Stimulated activated CD4-positive, alpha-beta T cell treated with anti-CD3 and anti-CD28 coated beads, Interleukin-12 subunit alpha, Interleukin-12 subunit beta, amount 100 ng/mL, for 24 hours (primary cell): ENCODE measurements around the gene HPD.

Experiments used
- DNase-seq, 2 experiments: peaks; one replicate each; pipeline ENCODE4 v3.0.0-alpha.2; 2020; ENCODE audit warnings: low read depth in 2 of 2

HPD gene

DNA sequence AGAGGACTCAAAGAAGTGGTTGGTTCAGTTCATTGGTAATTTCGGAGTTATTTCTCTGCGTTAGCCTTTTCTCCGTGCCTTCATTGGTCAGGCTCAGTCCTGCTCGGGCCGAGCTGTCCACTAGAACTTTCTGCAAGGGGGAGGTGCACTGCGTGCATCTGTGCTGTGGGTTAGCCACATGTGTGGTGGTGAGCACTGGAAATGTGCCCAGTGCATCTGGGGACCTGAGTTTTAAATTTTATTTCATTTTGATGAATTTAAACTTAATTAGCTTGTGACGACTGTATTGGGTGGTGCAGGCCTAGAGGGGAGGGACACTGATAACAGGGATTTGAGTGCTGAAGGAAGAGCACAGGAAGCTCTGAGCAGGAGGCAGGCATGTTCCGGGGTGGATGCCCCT, 30.4 kb downstream of the HPD start:
- no peak for DNase-seq

DNA sequence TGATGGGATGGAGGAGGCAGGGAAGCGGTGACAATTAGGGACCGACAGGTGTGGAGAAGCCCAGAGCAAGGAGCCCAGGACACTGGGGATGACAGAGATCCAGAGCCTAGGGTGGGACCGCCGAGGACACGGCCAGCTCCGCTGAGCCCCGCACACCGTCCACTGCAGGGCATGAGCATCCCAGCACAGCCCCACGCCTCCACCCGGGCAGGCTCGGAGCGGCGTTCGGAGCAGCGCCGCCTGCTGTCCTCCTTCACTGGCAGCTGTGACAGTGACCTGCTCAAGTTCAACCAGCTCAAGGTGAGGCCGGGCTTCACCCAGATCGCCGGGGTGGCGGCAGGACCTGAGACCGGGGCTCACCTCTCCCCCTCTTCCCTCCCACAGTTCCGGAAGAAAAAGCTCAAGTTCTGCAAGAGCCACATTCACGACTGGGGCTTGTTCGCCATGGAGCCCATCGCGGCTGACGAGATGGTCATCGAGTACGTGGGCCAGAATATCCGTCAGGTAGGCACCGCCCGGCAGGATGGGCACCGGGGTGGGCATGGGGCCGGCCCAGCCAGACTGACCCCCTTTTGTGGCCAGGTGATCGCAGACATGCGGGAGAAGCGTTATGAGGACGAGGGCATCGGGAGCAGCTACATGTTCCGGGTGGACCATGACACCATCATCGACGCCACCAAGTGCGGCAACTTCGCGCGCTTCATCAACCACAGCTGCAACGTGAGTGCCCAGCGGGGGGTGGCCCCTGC, 31.1 kb downstream of the HPD start:
- no peak for DNase-seq

DNA sequence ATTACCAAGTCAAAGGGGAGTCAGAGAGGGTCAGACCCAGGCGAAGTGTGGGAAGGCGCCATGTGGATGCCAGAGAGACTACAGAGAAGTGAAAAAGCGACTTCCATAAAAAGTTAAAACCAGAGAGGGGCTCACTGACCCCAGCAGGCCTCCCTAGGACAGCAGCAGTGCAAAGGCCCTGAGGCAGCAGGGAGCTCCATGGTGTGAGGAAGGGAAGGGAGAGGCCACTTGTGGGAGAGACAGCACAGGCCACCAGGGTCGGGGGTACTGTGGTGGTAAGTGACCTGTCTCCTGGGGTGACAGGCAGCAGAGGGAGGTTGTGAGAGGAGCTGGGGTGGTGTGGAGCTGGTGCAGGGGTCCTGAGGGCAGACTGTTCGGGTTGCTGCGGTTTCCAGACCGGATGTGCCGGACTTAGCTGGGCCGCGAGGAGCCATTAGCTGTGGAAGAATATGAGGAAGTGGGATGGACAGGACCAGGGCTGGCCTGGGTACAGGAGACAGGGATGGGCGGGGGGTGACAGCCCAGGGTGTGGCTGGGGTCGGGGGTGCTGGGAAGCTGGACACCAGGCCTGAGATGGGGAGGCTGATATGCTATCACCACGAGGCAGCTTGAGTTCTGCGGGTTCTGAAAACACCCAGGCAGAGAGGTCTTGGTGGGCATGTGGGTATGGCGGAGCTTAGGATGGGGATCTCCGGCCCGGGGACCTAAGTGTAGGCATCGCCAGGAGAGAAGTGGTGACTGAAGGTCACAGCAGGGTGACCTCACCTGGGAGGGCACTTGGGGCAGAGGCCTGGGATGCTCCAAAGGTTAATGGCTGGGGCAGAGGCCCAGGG, 32.1 kb downstream of the HPD start:
- no peak for DNase-seq

DNA sequence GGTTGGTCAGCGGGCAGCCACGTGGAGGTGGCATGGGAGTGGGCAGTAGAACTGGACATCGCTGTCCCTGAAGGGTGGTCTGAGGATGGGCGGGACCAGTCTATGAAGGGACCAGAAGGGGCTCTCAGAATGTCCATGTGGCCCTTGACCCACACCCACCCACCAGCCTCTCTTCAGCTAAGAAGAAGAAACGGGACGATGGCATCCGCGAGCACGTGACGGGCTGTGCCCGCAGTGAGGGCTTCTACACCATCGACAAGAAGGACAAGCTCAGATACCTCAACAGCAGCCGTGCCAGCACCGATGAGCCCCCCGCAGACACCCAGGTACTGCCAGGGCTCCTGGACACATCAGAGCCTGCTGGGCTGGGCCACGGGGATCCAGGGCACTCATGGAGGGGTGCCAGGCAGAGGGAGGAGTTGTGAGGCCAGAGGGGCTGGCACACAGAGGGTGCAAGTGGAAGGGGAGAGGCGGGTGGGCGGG, 33.6 kb downstream of the HPD start:
- no peak for DNase-seq

DNA sequence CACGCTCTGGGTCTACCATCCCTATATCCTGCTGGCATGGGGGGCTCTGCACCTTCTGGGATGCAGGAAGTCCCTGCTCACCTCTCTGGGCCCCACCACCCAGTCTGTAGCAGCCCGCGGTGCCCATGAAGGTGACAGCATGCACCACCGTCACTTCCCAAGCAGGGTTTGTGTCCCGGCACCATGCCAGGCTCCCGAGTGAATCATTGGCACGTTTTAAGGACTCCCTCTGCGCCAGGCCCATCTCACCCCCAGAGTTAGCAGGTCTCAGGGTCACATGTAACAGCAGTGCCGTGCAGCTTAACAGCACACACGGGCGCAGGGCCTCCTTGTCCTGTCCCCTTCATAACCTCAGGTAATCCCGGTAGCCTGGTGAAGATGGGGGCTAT, 34.9 kb downstream of the HPD start:
- DNase-seq: no peak

DNA sequence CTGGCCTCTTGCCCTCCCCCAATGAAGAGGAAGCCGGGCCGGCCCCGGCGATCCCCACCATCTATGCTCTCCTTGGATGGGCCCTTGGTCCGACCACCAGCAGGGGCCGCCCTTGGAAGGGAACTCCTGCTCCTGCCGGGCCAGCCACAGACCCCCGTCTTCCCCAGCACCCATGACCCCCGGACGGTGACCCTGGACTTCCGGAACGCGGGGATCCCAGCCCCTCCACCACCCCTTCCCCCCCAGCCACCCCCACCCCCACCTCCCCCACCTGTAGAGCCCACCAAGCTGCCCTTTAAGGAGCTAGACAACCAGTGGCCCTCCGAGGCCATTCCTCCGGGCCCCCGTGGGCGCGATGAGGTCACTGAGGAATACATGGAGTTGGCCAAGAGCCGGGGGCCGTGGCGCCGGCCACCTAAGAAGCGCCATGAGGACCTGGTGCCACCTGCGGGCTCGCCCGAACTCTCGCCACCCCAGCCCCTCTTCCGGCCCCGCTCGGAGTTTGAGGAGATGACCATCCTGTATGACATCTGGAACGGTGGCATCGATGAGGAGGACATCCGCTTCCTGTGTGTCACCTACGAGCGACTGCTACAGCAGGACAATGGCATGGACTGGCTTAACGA, 35.4 kb downstream of the HPD start:
- no peak for DNase-seq

DNA sequence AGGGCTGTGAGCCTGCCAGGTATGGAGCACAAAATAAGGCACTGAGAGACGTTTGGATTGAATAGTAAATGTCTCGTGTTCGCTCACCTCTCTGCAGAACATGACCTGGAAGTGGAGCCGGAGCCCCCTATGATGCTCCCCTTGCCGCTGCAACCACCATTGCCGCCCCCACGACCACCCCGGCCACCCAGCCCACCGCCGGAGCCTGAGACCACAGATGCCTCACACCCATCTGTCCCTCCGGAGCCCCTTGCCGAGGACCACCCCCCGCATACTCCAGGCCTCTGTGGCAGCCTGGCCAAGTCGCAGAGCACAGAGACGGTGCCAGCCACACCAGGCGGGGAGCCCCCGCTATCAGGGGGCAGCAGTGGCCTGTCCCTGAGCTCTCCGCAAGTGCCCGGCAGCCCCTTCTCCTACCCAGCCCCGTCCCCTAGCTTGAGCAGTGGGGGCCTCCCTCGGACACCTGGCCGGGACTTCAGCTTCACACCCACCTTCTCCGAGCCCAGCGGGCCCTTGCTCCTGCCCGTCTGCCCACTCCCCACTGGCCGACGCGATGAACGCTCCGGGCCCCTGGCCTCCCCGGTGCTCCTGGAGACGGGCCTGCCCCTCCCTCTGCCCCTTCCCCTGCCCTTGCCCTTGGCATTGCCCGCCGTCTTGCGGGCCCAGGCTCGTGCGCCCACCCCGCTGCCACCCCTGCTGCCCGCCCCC, 36.1 kb downstream of the HPD start:
- no peak for DNase-seq

DNA sequence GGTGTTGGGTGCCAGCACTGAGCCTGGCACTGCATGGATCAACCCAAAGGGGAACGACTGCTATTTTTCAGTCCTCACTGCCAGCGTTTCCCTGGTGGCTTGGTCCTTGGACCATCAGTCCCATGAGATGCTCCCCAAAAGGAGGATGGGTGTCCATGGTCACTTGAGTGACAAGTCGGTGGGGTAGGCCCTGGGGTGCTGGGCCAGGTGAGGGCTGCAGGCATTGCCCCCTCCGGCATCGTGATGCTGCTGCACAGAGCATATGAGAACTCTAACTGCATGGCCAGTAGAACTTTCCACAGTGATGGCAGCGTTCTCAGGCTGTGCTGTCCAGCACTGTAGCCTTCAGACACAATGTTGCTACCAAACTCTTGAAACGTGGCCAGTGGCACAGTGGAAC, 38.6 kb downstream of the HPD start:
- DNase-seq: no peak

DNA sequence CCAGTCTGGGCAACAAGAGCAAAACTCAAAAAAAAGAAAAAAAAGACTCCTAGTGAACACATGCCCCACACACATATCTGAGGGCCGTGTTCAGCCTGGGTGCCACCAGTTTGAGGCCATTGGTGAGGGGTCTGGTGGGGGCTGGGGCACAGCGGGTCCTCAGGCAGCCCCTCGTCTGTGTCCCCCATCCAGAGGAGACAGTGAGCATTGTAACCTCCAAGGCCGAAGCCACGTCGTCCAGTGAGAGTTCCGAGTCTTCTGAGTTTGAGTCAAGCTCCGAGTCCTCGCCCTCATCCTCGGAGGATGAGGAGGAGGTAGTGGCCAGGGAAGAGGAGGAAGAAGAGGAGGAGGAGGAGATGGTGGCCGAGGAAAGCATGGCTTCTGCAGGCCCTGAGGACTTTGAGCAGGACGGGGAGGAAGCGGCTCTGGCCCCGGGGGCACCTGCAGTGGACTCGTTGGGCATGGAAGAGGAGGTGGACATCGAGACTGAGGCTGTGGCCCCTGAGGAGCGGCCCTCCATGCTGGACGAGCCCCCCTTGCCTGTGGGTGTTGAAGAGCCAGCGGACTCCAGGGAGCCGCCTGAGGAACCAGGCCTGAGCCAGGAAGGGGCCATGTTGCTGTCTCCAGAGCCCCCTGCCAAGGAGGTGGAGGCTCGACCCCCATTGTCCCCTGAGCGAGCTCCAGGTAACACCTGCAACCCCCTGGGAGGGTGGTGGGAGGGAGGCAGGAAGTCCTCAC, 39.3 kb downstream of the HPD start:
- DNase-seq: no peak

DNA sequence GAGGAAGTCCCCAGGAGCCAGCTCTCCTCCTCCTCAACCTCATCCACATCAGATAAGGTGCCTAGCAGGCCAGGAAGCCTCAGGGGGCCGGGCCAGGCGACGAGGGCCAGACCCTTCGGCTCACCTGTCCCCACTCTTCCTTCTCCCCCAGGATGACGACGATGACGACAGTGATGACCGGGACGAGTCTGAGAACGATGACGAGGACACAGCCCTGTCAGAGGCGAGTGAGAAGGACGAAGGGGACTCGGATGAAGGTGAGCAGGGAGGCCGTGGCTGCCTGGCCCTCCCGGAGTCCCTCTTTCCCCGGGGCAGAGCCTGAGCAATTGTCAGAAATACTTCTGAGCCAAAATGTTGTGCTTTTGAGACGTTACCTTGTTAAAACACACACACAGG, 41.0 kb downstream of the HPD start:
- DNase-seq: no peak

DNA sequence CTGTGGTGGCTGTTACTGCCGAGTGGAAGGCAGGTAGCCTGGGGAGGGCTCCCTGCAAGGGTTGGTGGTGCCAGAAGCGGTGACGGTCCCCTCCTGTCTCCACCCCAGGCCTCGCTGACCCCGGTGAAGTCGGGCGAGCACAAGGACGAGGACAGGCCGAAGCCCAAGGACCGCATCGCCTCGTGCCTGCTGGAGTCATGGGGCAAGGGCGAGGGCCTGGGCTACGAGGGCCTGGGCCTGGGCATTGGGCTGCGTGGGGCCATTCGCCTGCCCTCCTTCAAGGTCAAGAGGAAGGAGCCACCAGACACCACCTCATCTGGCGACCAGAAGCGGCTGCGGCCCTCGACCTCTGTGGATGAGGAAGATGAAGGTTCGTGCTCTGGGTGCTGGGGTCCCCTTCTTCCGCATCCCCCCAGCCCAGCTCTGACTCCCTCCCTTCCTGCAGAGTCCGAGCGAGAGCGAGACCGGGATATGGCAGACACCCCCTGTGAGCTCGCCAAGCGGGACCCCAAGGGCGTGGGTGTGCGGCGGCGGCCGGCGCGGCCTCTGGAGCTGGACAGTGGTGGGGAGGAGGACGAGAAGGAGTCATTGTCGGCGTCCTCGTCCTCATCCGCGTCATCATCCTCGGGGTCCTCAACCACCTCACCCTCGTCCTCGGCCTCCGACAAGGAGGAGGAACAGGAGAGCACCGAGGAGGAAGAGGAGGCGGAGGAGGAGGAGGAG, 41.6 kb downstream of the HPD start:
- no peak for DNase-seq

DNA sequence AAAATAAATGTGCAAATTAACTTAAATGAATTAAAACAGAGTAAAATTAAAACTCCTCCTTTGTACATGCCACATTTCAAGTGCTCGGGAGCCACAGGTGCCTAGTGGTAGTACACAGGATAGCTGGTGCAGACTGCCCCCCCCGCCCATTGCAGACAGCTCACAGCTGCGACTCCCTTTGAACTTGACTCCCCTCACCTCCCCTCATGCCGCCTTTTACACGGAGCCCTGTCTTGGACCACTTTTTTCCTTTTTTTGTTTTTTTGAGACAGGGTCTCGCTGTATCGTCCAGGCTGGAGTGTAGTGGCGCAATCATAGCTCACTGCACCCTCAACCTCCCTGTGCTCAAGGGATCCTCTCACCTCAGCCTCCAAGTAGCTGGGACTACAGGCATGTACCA, 43.4 kb downstream of the HPD start:
- no peak for DNase-seq

DNA sequence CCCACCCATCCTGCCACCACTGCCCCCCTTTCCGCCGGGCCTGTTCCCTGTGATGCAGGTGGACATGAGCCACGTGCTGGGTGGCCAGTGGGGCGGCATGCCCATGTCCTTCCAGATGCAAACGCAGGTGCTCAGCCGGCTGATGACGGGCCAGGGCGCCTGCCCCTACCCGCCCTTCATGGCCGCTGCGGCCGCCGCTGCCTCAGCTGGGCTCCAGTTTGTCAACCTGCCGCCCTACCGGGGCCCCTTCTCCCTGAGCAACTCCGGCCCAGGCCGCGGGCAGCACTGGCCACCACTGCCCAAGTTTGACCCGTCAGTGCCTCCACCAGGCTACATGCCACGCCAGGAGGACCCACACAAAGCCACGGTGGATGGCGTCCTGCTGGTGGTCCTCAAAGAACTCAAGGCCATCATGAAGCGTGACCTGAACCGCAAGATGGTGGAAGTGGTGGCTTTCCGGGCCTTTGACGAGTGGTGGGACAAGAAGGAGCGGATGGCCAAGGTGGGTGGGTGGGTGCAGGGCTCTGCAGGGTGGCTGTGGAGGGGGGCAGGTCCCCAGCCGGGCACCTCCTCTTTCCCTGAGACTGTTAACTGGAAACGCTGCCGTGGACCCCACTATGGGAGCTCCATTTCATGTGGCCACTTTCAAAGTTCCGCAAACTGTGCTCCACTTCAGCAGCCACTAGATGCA, 44.1 kb downstream of the HPD start:
- DNase-seq: no peak

DNA sequence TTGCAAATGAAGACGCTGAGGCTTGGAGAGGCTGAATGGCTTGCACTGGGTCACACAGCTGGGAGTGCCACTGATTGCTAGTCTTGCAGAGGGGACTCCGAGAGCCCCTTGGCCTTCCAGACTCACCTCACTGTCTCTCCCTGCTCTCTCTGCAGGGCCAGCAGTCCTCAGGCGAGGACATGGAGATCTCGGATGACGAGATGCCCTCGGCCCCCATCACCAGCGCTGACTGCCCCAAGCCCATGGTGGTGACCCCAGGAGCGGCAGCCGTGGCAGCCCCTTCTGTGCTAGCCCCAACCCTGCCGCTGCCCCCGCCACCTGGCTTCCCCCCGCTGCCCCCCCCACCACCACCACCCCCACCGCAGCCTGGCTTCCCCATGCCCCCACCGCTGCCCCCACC, 44.7 kb downstream of the HPD start:
- no peak for DNase-seq

DNA sequence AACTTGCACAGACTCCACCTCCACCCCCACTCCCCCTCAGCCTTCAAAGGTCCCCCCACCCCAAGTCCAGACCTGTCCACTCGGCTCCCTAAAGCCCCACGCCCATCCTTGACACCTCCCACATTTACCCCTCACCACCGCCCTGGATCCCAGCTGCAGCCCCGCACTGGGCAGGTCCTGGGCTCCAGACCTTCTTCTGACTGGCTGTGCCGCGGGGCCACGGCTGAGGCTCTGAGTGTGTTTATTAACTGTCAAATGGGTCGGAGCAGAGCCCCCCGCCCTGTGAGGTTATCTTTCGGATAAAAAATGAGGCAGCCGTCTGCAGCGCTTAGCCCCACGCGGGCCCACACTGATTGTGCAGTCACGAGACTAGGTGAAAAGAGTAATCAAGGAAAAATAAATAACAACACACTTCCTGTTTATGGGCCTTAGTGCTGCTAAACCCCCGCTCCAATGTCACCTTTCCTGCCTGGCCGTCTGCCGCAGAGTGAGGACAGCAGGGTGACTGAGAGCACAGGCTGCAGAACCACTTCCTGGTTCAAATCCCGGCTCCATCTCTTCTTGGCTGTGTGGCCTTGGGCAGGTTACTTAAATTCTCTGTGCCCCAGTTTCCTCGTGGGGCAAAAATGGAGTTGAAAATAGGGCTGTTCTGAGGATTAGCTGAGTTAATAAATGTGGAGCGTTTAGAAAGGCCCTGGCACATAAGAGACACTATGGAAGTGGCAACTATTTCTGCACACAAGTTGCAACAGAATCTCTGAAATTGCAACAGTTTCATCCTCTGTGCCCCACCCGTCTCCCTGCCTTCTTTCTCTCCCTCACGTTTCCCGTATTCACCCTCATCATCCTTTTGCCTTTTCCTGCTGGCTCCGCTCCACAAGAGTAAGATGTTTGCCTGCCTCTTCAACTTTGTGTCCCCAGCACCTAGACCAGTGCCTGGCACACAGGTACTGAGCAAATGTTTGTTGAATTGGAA, 45.5 kb downstream of the HPD start:
- DNase-seq: no peak

DNA sequence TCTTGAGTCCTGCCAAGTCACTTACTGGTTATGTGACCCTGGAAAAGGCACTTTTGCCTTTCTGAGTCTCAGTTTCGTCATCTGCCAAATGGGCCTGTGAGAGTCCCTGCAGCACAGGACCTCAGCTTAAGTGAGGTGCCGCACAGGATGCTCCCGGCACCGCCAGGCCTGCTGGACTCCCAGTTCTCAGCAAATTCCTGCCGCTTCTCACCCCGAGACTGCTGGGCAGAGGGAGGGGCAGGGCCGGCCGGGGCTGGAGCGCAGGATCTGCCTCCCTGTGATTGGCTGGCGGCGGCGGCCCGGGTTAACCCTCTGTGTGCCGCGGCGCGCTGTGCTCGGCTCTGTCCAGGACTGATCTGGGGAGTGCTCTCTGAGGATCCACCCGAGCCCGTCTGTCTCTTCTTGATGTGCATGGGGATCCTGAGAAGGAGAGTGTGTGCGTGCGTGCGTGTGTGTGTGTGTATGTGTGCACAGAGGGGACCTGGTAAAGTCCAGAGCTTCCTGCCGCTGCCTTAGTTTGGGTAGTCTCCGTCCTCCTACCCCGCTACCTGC, 46.3 kb downstream of the HPD start:
- peak in 1 of 2 experiments; percentile 43 for DNase-seq

DNA sequence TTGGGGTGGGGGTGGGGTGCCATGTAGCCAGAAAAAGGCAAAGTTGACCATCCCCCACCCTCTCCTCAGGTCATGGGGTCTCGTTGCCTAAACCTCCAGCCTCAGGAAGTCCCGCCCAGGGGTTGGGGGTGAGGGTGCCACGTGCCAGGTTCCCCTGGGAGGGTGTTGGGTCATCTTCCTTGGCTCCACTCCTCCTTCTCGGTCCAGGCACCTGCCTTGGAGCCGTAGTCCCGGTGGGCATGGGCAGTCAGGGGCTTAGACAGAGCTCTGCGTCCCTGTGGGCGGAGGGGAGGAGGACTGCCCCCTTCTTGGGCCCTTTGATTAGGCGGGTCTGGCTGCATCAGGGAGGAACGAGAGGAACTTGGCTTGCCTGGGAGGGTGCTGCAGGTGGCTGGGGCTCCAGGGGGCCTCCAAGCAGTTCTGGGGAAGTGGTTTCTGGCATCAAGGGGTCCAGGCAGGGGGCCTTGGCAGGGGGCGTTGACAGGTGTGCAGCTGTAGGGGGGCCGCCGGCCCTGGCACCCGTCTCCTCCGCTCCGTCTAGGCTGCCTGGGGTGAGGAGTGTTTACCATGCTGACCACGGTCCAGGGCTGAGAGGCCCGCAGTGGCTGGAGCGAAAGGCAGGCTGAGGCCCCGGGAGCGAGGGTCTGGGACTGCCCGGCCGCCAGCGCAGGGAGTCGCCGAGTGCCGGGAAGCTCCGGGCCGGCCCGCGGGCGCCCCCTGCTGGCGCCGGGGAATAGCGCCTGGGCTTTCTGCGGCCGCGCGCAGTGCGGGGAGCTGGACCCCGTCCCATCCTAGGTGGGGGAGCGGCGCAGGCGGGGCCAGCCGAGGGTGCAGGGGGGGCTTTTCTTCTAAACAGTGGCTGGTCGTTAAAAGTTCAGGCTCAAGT, 47.0 kb downstream of the HPD start:
- peak in 1 of 2 experiments; percentile 59 for DNase-seq
